ENCODE results near the gene MRPL52. TPM values are rescaled to one million over a fixed set of nuclear protein-coding genes. Genes with fewer than 3 reads are reported as not detected.

Gene MRPL52
- total and polyA plus RNA-seq, 2 of the 13 experiments (the other 11 are each of a cell fraction or from before 2014, with no cell fraction given), result 118 to 329 TPM

DNA sequence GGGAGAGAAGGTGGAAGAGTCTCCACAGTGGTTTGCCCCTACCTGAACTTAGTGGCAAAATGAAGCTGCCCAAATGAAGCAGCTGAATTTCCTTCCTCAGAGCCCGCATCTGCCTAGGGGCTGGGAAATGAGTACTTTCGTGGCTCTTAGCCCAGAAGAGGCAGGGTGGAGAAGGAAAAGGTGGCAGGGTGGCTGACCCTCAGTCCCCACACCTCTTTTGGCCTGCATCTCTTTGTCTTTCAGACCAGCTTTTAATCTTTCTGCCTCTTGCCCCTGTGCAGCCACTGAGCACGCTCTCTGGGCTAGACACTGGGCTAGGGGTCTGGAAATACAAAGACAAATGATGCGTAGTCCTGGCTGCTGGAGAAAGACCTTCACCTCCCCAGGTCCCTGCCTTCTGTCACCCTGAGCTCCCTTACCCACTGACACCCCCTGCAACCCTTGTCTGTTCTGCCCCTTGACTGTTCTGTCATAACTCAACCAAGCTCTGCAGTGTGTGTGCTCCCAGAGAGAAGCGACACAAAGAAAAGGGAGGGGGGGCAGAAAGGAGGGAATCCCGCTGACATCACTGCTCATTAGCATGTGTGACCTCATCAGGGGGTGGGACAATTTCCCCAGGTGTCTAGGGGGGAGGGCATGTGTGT lies 53.0 kb downstream of the MRPL52 start (continued):
- TF ChIP-seq, protein P1, sequence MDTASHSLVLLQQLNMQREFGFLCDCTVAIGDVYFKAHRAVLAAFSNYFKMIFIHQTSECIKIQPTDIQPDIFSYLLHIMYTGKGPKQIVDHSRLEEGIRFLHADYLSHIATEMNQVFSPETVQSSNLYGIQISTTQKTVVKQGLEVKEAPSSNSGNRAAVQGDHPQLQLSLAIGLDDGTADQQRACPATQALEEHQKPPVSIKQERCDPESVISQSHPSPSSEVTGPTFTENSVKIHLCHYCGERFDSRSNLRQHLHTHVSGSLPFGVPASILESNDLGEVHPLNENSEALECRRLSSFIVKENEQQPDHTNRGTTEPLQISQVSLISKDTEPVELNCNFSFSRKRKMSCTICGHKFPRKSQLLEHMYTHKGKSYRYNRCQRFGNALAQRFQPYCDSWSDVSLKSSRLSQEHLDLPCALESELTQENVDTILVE (CRISPR knock-in tag; IDR thresholded peaks at IDR 0.05), result no peak
- TF ChIP-seq RELA (CRISPR knock-in tag; IDR thresholded peaks at IDR 0.05), result no peak
- TF ChIP-seq KDM5B (CRISPR knock-in tag; IDR thresholded peaks at IDR 0.05; ENCODE audit: borderline replicate concordance), result no peak
- TF ChIP-seq FOXO4 (CRISPR knock-in tag; conservative IDR thresholded peaks at IDR 0.05), result 0 out of 2 replicates have a peak, but pooled peaks have one; percentile 46
- TF ChIP-seq ZFP37 (CRISPR knock-in tag; IDR thresholded peaks at IDR 0.05; ENCODE audit: borderline replicate concordance), result 0 out of 2 replicates have a peak, but pooled peaks have one; percentile 44
- 0 out of 2 replicates have a peak, but pooled peaks have one; percentile 74 for TF ChIP-seq EZH2 (conservative IDR thresholded peaks at IDR 0.05; ENCODE audit: low read depth, low read length)
- no peak for TF ChIP-seq SMARCE1 (IDR thresholded peaks at IDR 0.05; ENCODE audit: borderline replicate concordance)
- 0 out of 2 replicates have a peak, but pooled peaks have one; percentile 47 for TF ChIP-seq NFKB2 (CRISPR knock-in tag; IDR thresholded peaks at IDR 0.05; ENCODE audit: borderline replicate concordance)
- TF ChIP-seq AHDC1 (CRISPR knock-in tag; IDR thresholded peaks at IDR 0.05; ENCODE audit: borderline replicate concordance), result no peak
- no peak for TF ChIP-seq STAT5B (CRISPR knock-in tag; IDR thresholded peaks at IDR 0.05)
- TF ChIP-seq ZFP90 (CRISPR knock-in tag; IDR thresholded peaks at IDR 0.05; ENCODE audit: borderline replicate concordance), result no peak
- TF ChIP-seq ZEB1 (IDR thresholded peaks at IDR 0.05; ENCODE audit: insufficient replicate concordance, low read depth), result no peak
- no peak for TF ChIP-seq PLSCR1 (CRISPR knock-in tag; IDR thresholded peaks at IDR 0.05; ENCODE audit: borderline replicate concordance)
- TF ChIP-seq ZNF441 (CRISPR knock-in tag; IDR thresholded peaks at IDR 0.05; ENCODE audit: borderline replicate concordance), result no peak
- TF ChIP-seq KMT2B (CRISPR knock-in tag; IDR thresholded peaks at IDR 0.05), result no peak
- TF ChIP-seq ZNF891 (CRISPR knock-in tag; IDR thresholded peaks at IDR 0.05), result 0 out of 2 replicates have a peak, but pooled peaks have one; percentile 28
- TF ChIP-seq FOSL2 (CRISPR knock-in tag; IDR thresholded peaks at IDR 0.05), result no peak
- 0 out of 2 replicates have a peak, but pooled peaks have one; percentile 73 for TF ChIP-seq KLF13 (CRISPR knock-in tag; IDR thresholded peaks at IDR 0.05)
- TF ChIP-seq PHF5A (CRISPR knock-in tag; IDR thresholded peaks at IDR 0.05; ENCODE audit: low read depth, unreplicated experiment), result no peak
- TF ChIP-seq ZFP36L2 (CRISPR knock-in tag; IDR thresholded peaks at IDR 0.05), result no peak
- no peak for TF ChIP-seq NAIF1 (CRISPR knock-in tag; IDR thresholded peaks at IDR 0.05; ENCODE audit: borderline replicate concordance)
- 0 out of 2 replicates have a peak, but pooled peaks have one; percentile 16 for TF ChIP-seq RFX5 (IDR thresholded peaks at IDR 0.05; ENCODE audit: low read depth, low read length)

All from HepG2 (cell line).